ENCODE measurements around the gene SLC24A4. TPM values are rescaled to one million over a fixed set of nuclear protein-coding genes. Genes with fewer than 3 reads are reported as not detected.

SLC24A4 gene
- total and polyA plus RNA-seq, 12 donors = 0.08 to 0.74 (median 0.24) TPM

DNA sequence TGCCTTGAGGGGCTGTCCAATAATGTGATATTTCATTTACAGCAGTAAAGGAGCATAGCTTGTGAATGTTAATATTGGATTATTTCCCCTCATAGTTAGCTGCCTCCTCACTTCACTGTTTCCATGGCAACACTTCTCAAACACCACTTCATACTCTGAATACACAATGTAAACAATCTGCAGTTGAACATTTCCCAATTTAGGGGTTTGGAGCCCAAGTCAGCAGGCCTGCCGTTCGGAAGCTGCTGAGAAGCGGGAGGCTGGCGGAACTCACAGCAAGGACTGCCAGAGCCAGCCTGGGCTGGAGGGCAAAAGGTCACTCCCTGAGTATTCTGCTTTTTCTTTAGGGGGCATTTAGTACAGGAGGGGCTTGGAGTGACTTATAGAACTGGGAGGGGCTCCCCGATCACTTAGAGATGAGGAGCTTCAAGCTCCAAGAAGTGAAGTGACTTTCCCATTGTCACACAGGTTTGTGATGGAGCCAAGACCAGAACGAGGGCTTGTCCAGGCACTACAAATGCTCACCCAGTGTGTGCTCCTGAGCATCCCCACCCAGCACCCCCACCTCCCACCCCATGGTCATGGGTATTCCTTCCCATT lies 12.1 kb upstream of the SLC24A4 start:
- no peak for DNase-seq
- TF ChIP-seq, protein P1, sequence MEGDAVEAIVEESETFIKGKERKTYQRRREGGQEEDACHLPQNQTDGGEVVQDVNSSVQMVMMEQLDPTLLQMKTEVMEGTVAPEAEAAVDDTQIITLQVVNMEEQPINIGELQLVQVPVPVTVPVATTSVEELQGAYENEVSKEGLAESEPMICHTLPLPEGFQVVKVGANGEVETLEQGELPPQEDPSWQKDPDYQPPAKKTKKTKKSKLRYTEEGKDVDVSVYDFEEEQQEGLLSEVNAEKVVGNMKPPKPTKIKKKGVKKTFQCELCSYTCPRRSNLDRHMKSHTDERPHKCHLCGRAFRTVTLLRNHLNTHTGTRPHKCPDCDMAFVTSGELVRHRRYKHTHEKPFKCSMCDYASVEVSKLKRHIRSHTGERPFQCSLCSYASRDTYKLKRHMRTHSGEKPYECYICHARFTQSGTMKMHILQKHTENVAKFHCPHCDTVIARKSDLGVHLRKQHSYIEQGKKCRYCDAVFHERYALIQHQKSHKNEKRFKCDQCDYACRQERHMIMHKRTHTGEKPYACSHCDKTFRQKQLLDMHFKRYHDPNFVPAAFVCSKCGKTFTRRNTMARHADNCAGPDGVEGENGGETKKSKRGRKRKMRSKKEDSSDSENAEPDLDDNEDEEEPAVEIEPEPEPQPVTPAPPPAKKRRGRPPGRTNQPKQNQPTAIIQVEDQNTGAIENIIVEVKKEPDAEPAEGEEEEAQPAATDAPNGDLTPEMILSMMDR (IDR thresholded peaks at IDR 0.05) = no peak
- Histone ChIP-seq H3K27me3 (peaks cover 0 to 4% (median 0%) of the 10 kb centered on the region in 7 donors), H3K36me3 (no peaks in the 10 kb centered on the region), H3K27ac (no peak overlapping the region), H3K4me3 (no peak overlapping the region), H3K9me3 (peaks cover 0 to 3% (median 0%) of the 10 kb centered on the region in 11 donors), H3K4me1 (no peaks in the 10 kb centered on the region)
- no peak for ATAC-seq
- WGBS, 2 donors = 85 to 87% methylated on average over 6 of the region's 6 CpGs
- intact Hi-C loops (cut with DNase I) = no loop called here

DNA sequence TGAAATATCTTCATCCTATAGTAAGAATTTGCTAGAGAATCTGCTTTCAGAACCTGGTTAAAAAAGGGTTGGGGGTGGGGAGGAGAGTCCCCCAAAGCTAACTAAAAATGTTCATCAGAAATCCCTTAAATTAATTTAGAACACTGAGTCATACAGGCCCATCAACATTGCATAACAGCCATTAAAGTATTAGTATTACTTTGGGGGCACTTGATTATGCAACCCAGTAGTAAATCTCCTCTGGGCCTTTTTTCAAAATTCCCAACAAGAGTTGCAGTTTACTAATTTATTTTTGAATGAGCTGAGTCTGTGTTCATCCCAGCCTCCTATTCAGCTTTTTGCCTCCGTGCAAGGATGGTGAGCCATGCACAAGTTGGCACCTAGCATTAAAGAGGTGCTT lies 8.8 kb upstream of the SLC24A4 start:
- 78 to 89% methylated on average over 1 of the region's 1 CpG for WGBS, 2 donors
- TF ChIP-seq, protein P1 (IDR thresholded peaks at IDR 0.05) = no peak
- Histone ChIP-seq H3K4me3 (no peak overlapping the region), H3K9me3 (peaks cover 0 to 3% (median 0%) of the 10 kb centered on the region in 11 donors), H3K36me3 (no peaks in the 10 kb centered on the region), H3K27ac (no peak overlapping the region), H3K27me3 (peaks cover 0 to 15% (median 7%) of the 10 kb centered on the region in 7 donors), H3K4me1 (no peaks in the 10 kb centered on the region)
- DNase-seq (no peak), ATAC-seq (peak in 1 of 8 donors; percentile 20)
- intact Hi-C loops (cut with DNase I) = no loop called here

DNA sequence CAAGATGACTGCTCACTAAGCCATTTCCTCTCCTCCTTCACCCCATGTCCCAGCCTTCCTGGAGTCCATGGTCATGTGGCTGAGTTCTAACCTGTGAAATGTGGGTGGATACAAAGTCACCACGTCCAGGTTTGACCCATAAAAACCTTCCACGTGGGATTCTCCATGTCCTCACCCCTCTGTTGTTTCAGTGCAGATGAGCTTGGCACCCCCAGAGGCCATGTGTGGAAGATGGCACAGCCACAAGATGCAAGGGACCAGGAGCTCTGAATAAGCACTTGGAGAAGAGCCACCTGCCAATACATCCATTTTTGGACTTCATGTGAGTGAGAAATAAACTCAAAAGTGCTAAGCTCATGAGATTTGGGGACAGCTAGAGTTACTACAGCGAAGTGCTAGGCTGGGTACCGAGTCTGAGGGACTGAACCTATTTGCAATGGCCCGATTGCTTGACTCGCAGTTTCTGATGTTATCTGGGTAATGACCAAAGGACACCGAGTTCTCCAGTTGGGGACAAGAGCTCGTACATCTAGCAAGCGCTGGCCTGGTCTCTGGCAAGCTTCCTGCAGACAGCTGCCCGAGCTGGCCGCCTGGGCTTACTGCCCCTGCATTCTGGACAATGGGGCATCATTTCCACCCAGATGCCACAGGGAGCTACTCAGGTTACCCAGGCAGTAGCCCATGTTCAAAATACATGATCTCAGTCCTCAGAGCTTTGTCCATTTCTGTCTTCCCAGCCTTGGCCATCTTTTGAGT lies 7.7 kb upstream of the SLC24A4 start:
- intact Hi-C loops (cut with DNase I) = no loop called here
- Histone ChIP-seq H3K27me3 (peaks cover 0 to 25% (median 15%) of the 10 kb centered on the region in 7 donors), H3K4me1 (no peaks in the 10 kb centered on the region), H3K36me3 (no peaks in the 10 kb centered on the region), H3K9me3 (peaks cover 0 to 3% (median 0%) of the 10 kb centered on the region in 11 donors), H3K4me3 (no peak overlapping the region), H3K27ac (no peak overlapping the region)
- TF ChIP-seq, protein P1 (IDR thresholded peaks at IDR 0.05) = no peak
- no peak for ATAC-seq
- 75 to 79% methylated on average over 11 of the region's 11 CpGs for WGBS, 2 donors
- DNase-seq = no peak

DNA sequence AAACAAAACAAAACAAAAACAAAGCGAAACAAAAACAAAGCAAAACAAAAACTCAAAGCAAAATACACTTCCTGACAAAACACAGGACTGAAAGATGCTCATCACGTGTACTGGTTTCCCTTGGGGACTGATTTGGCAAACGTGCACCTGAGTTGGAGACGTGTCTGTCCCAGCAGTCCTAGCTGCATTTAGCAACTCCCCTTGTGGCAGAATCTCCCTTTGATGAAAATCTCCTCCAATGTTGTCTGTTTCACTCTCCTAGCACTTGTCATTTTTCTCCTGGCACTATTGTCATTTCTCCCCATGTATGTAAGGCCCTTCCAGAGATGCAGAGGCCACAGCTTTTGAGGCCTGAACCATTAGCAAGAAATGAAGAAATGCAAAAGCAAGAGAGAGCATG lies 6.8 kb upstream of the SLC24A4 start:
- TF ChIP-seq, protein P1 (IDR thresholded peaks at IDR 0.05) = no peak
- WGBS, 2 donors = 26 to 35% methylated on average over 4 of the region's 4 CpGs
- Histone ChIP-seq H3K4me1 (no peaks in the 10 kb centered on the region), H3K27me3 (peaks cover 0 to 34% (median 23%) of the 10 kb centered on the region in 7 donors), H3K36me3 (no peaks in the 10 kb centered on the region), H3K27ac (no peak overlapping the region), H3K9me3 (no peaks in the 10 kb centered on the region), H3K4me3 (no peak overlapping the region)
- no peak for DNase-seq
- ATAC-seq = no peak
- intact Hi-C loops (cut with DNase I) = no loop called here

Measured in heart right ventricle (tissue), 16 donors.